Psoas muscle (tissue), 8 donors: ENCODE measurements around the gene SIPA1. TPM values are rescaled to one million over a fixed set of nuclear protein-coding genes. Genes with fewer than 3 reads are reported as not detected.
"Not testable (repeated sequence)": the region's sequence is repeated elsewhere in the genome, so short reads cannot be mapped to it uniquely, and the experiment has no call there.

Source experiments
- ATAC-seq, 4 donors: fragments of 200-7000 bp; cut with Tn5 transposase; one replicate each; pipeline ENCODE4 v1.9.1; 2020; ENCODE audit warnings: moderate library complexity in 3 of 4, mild to moderate bottlenecking in 2 of 4
- DNase-seq, 2 donors: peaks; one replicate each; pipeline ENCODE4 v3.0.0-alpha.2; 2020
- H3K27ac ChIP-seq: fragments of 200-600 bp; one replicate; pipeline ENCODE4 v1.8.0; 2022
- H3K27me3 ChIP-seq, 3 donors: fragments of 200-600 bp in 1 of 3; one replicate each; pipeline versions ENCODE4 v1.6.1 to v1.8.0; 2013 to 2022; ENCODE audit warnings: low read length in 2 of 3, mild to moderate bottlenecking in 2 of 3, moderate library complexity in 1 of 3; ENCODE audit not compliant: insufficient read depth in 3 of 3
- H3K36me3 ChIP-seq, 2 donors: fragments of 200-600 bp in 1 of 2; one replicate each; pipeline versions ENCODE4 v1.6.1 to v1.8.0; 2013 to 2022; ENCODE audit warnings: low read depth in 1 of 2, mild to moderate bottlenecking in 1 of 2, moderate library complexity in 1 of 2; ENCODE audit not compliant: insufficient read depth in 1 of 2
- H3K4me1 ChIP-seq: fragments of 200-600 bp; one replicate; pipeline ENCODE4 v1.8.0; 2022
- H3K4me3 ChIP-seq: fragments of 200-600 bp; one replicate; pipeline ENCODE4 v1.8.0; 2022; ENCODE audit warnings: mild to moderate bottlenecking
- H3K9me3 ChIP-seq: fragments of 200-600 bp; one replicate; pipeline ENCODE4 v1.8.0; 2022
- whole genome bisulfite sequencing, 3 donors: extraction: QIAGEN DNeasy Blood & Tissue Kit; methylation state at CpG; one replicate each; pipeline versions ENCODE4 v1.1.6 to v1.1.7; 2013; 5-methylcytosine and 5-hydroxymethylcytosine counted together
- intact Hi-C, 2 donors: fragments of 100-400 bp; cut with DNase I; formaldehyde crosslinking; loops; one replicate each; pipeline versions ENCODE4 v1.11.0 to v1.14.2; 2022
- polyA plus RNA-seq, 3 donors: library from polyadenylated mRNA; stranded (reverse); fragments of 200-250 nt; gene quantifications; one replicate each; pipeline ENCODE4 v1.2.3, GENCODE V29; 2013
- total RNA-seq, 4 donors: library from RNA; stranded (reverse); fragmentation: NEBNext Ultra II Directional in 2 of 4; extraction: Animal tissue kit (Norgen Biotek cat#: 25700) in 2 of 4; gene quantifications; one replicate each; pipeline versions ENCODE4 v1.2.1 to v1.2.4, GENCODE V29; 2021 to 2023
- TF ChIP-seq, protein P1 (sequence below): fragments of 200-600 bp; IDR thresholded peaks from one replicate; pipeline ENCODE4 v1.8.0; 2022; ENCODE audit warnings: antibody characterized with exemption
- donor health status: healthy with polysubstance abuse.
- donor health status: DM: no; HTN: no; CAD: no; lungs with moderate emphysema.
- donor health status: Bipolar disorder and iron deficiency.
- donor health status: healthy.
- donor health status: DM: yes; HTN: yes; CAD: no.
- donor health status: DM: no; HTN: no; CAD: no.
- donor health status: DM: no; HTN: no; CAD: no.
- donor health status: DM: yes; HTN: yes; CAD: no.

SIPA1 gene
- total and polyA plus RNA-seq, 7 donors, result 7.9 to 17.4 (median 12.3) TPM

DNA sequence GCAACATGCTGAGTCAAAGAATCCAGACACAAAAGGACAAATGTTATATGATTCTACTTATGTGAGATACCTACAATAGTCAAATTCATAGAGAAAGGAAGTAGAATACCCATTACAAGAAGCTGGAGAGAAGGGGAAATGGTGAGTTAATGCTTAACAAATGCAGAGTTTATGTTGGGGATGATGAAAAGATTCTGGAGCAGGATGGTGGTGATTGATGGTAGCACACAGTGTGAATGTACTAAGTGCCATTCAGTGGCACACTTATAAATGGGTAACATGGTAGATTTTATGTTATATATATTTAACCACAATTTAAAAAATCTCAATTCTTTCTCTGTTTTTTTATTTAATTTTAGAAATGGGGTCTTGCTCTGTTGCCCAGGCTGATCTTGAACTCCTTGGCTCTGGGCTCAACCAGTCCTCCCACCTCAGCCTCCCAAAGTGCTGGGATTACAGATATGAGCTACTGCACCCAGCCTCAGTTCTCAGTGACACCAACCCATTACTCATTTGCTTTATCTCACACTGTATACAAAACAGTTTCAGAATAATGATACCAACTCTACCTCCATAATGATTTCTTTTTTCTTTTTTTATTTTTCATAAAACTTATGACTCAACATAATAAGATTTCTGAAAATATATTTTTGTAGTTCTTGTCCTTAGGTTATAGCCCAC is 34.4 kb downstream of the SIPA1 start:
- Histone ChIP-seq H3K4me1 (no peaks in the 10 kb centered on the region), H3K27ac (no peak overlapping the region), H3K9me3 (no peaks in the 10 kb centered on the region), H3K27me3 (no peaks in the 10 kb centered on the region), H3K4me3 (no peak overlapping the region), H3K36me3 (peaks cover 0 to 3% of the 10 kb centered on the region in 2 donors)
- TF ChIP-seq, protein P1, sequence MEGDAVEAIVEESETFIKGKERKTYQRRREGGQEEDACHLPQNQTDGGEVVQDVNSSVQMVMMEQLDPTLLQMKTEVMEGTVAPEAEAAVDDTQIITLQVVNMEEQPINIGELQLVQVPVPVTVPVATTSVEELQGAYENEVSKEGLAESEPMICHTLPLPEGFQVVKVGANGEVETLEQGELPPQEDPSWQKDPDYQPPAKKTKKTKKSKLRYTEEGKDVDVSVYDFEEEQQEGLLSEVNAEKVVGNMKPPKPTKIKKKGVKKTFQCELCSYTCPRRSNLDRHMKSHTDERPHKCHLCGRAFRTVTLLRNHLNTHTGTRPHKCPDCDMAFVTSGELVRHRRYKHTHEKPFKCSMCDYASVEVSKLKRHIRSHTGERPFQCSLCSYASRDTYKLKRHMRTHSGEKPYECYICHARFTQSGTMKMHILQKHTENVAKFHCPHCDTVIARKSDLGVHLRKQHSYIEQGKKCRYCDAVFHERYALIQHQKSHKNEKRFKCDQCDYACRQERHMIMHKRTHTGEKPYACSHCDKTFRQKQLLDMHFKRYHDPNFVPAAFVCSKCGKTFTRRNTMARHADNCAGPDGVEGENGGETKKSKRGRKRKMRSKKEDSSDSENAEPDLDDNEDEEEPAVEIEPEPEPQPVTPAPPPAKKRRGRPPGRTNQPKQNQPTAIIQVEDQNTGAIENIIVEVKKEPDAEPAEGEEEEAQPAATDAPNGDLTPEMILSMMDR, result no peak
- ATAC-seq (no peak), DNase-seq (no peak)
- intact Hi-C loops, result no loop called here

DNA sequence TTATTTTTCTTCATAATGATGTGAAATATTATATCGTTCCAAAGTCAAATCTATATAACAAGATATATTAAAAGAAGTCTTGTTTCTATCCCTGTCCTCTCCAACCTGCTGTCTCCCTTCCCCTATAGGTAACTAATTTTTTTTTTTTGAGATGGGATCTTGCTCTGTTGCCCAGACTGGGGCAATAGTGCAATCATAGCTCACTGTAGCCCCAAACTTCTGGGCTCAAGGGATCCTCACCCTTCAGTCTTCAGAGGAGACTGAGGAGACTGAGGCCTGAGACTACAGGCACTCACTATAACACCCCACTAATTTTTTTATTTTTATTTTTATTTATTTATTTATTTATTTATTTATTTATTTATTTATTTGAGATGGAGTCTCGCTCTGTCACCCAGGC is 35.1 kb downstream of the SIPA1 start:
- intact Hi-C loops, result no loop called here
- no peak for ATAC-seq
- TF ChIP-seq, protein P1, result no peak
- Histone ChIP-seq H3K27ac (no peak overlapping the region), H3K9me3 (no peaks in the 10 kb centered on the region), H3K4me1 (no peaks in the 10 kb centered on the region), H3K36me3 (peaks cover 0 to 3% of the 10 kb centered on the region in 2 donors), H3K27me3 (no peaks in the 10 kb centered on the region), H3K4me3 (no peak overlapping the region)
- no peak for DNase-seq
- 85 to 97% (median 96%) methylated on average over 1 to 2 of the region's 2 CpGs for WGBS, 3 donors

DNA sequence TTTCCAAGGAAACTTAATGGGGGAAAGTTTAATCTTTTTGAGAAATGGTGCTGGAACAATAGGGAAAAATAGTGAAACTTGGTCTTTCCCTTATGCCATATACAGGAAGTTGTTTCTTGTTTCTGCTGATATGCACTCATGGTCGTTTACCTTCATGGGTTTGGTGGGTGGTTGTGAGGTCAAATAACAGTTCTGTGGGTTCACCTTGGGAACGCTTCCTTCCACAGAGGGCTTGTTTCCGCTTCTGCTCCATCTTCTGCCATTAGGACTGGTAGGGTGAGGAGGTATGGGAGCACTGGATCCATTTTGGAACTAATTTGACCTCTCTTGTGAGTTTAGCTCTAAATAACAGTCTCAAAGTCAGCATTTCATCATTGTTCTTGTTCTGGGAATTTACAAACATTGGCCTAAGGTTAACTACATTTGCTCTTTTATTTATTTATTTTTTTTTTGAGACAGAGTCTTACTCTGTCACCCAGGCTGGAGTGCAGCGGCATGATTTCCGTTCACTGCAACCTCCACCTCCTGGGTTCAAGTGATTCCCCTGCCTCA is 42.4 kb downstream of the SIPA1 start:
- Histone ChIP-seq H3K9me3 (no peaks in the 10 kb centered on the region), H3K36me3 (no peaks in the 10 kb centered on the region), H3K27me3 (no peaks in the 10 kb centered on the region), H3K4me1 (no peaks in the 10 kb centered on the region), H3K27ac (no peak overlapping the region), H3K4me3 (no peak overlapping the region)
- intact Hi-C loops, result no loop called here
- DNase-seq (no peak), ATAC-seq (no peak)
- TF ChIP-seq, protein P1, result no peak
- 80 to 82% (median 82%) methylated on average over 5 of the region's 5 CpGs for WGBS, 3 donors

DNA sequence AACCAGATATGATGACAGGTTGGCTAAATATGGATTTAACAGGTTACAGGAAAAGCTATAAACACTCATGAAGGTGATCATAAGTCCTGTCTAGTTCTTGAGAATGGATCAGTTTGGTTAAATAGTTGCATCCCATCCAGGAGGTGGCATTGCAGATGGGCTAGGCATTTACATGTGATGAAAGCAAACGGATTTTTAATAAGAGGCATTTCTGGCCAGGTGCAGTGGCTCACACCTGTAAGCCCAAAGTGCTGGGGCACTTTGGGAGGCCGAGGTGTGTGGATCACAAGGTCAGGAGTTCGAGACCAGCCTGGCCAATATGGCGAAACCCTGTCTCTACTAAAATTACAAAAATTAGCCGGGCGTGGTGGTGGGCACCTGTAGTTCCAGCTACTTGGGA is 45.6 kb downstream of the SIPA1 start:
- H3K4me3 ChIP-seq, H3K9me3 ChIP-seq, H3K36me3 ChIP-seq, DNase-seq, H3K27ac ChIP-seq, ATAC-seq, intact Hi-C loops, H3K4me1 ChIP-seq, H3K27me3 ChIP-seq: not testable (repeated sequence)
- WGBS, 3 donors, result 78 to 80% (median 80%) methylated on average over 6 of the region's 6 CpGs

DNA sequence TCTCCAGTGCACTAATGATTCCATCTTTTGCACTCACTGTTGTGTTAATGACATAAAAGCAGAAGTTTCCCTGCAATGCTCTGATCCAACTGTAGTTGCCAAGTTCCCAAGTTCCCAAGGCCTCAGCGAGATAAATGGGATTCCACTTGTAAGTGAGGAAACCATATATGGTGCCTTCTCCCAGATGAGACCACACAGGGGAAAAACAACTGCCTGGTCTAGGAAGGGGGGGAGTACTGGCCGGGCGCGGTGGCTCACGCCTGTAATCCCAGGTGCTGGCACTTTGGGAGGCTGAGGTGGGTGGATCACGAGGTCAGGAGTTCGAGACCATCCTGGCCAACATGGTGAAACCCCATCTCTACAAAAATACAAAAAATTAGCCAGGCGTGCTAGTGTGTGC is 48.1 kb downstream of the SIPA1 start:
- no peaks in the 10 kb centered on the region for H3K4me1 ChIP-seq
- no peaks in the 10 kb centered on the region for H3K9me3 ChIP-seq
- H3K27me3 ChIP-seq, result no peaks in the 10 kb centered on the region
- H3K4me3 ChIP-seq, result no peak overlapping the region
- TF ChIP-seq, protein P1, result no peak
- WGBS, 3 donors, result 64 to 73% (median 72%) methylated on average over 8 of the region's 8 CpGs
- H3K27ac ChIP-seq, result no peak overlapping the region
- ATAC-seq (no peak), DNase-seq (no peak)
- no peaks in the 10 kb centered on the region for H3K36me3 ChIP-seq
- intact Hi-C loops, result no loop called here

DNA sequence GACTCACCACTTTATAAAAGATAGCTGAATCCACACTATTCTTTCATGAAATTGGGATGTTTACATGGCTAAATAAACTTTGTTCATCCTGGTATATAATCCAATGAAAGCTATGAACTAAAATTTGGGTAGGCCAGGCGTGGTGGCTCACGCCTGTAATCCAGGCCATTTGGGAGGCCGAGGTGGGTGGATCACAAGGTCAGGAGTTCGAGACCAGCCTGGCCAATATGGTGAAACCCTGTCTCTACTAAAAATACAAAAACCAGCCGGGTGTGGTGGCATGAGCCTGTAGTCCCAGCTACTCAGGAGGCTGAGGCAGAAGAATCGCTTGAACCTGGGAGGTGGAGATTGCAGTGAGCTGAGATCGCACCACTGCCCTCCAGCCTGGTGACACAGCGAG is 53.9 kb downstream of the SIPA1 start:
- H3K9me3 ChIP-seq, H3K36me3 ChIP-seq, H3K27me3 ChIP-seq, ATAC-seq, H3K4me3 ChIP-seq, H3K27ac ChIP-seq, DNase-seq, intact Hi-C loops, H3K4me1 ChIP-seq: not testable (repeated sequence)
- 90 to 94% (median 90%) methylated on average over 8 of the region's 8 CpGs for WGBS, 3 donors
